ENCODE data around the gene ZBTB32. TPM values are rescaled to one million over a fixed set of nuclear protein-coding genes. Genes with fewer than 3 reads are reported as not detected.
"Not testable (repeated sequence)": the region's sequence is repeated elsewhere in the genome, so short reads cannot be mapped to it uniquely, and the experiment has no call there.

The ZBTB32 gene, protein sequence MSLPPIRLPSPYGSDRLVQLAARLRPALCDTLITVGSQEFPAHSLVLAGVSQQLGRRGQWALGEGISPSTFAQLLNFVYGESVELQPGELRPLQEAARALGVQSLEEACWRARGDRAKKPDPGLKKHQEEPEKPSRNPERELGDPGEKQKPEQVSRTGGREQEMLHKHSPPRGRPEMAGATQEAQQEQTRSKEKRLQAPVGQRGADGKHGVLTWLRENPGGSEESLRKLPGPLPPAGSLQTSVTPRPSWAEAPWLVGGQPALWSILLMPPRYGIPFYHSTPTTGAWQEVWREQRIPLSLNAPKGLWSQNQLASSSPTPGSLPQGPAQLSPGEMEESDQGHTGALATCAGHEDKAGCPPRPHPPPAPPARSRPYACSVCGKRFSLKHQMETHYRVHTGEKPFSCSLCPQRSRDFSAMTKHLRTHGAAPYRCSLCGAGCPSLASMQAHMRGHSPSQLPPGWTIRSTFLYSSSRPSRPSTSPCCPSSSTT
- not detected in 2 replicates for total RNA-seq (ENCODE audit: low replicate concordance)

DNA sequence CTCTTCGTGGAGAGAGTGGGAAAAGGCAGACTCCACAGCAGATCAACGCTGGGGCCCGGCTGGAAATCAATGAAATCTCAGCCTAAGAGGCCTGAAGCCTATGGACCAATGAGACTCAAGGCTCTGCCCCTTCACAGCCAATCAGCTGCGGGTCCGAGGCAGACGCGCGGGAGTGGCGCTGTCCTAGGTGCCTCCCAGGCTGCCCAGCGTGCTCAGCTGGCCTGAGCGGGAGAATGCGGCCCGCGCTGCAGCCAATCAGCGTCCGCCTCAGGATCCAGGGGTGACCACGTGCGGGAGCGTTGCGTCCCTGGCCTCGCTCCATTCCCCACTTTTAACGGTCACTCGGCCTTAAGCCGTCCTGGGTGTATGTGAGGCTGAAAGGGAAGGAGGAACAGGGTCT is at the start of gene ZBTB32:
TSS of gene ZBTB32 (plus strand) at position 341 of the 400 bp plus-strand sequence. CDS start 10,069 bp downstream, outside the sequence.
- Mint-ChIP-seq H3K4me3 (peak within 1 kb of the TSS; percentile 96), H3K9me3 (peaks cover 2% of the 10 kb centered on the region), H3K27me3 (ENCODE audit: insufficient read depth, low read depth) (peaks cover 2% of the 10 kb centered on the region), H3K27ac (no peak within 1 kb of the TSS), H3K4me1 (peaks cover 4% of the 10 kb centered on the region), H3K36me3 (no peaks in the 10 kb centered on the region)
- TF ChIP-seq EZH2phosphoT487 (IDR thresholded peaks at IDR 0.05) = no peak
- TF ChIP-seq EZH2 (IDR thresholded peaks at IDR 0.05) = no peak
- TF ChIP-seq, protein P1, sequence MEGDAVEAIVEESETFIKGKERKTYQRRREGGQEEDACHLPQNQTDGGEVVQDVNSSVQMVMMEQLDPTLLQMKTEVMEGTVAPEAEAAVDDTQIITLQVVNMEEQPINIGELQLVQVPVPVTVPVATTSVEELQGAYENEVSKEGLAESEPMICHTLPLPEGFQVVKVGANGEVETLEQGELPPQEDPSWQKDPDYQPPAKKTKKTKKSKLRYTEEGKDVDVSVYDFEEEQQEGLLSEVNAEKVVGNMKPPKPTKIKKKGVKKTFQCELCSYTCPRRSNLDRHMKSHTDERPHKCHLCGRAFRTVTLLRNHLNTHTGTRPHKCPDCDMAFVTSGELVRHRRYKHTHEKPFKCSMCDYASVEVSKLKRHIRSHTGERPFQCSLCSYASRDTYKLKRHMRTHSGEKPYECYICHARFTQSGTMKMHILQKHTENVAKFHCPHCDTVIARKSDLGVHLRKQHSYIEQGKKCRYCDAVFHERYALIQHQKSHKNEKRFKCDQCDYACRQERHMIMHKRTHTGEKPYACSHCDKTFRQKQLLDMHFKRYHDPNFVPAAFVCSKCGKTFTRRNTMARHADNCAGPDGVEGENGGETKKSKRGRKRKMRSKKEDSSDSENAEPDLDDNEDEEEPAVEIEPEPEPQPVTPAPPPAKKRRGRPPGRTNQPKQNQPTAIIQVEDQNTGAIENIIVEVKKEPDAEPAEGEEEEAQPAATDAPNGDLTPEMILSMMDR (IDR thresholded peaks at IDR 0.05) = no peak
- Histone ChIP-seq H3K36me3 (no peaks in the 10 kb centered on the region), H3K4me1 (no peaks in the 10 kb centered on the region), H4K20me1 (ENCODE audit: low read depth) (no peaks in the 10 kb centered on the region), H2AFZ (replicated peaks) (no peak within 1 kb of the TSS), H3F3A (ENCODE audit: low read depth) (peaks cover 2% of the 10 kb centered on the region), H3K9me3 (ENCODE audit: low read depth) (no peaks in the 10 kb centered on the region), H3K27me3 (peaks cover 29% of the 10 kb centered on the region), H3K4me2 (no peak within 1 kb of the TSS), H3K79me2 (ENCODE audit: low read depth) (no peaks in the 10 kb centered on the region), H3K27ac (no peak within 1 kb of the TSS), H3K9ac (no peak within 1 kb of the TSS), H3K4me3 (no peak within 1 kb of the TSS)
- DNase-seq (ENCODE audit: low spot score) = peak; percentile 80

DNA sequence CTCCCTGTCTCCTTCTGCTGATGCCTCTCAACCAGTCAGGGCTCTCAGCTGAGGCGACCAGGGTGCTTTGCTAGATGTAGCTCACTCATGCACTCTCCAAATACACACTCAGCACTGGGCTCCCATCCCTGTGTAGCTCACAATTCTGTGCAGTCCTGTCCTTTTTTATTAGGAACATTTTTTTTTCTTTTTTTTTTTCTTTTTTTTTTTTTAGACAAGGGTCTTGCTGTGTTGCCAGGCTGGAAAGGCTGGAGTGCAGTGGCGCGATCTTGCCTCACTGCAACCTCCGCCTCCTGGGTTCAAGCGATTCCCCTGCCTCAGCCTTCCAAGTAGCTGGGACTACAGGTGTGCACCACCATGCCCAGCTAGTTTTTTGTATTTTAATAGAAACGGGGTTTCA is 49.5 kb upstream of the ZBTB32 start:
- H3K36me3 Mint-ChIP-seq = peaks cover 20% of the 10 kb centered on the region
- not testable (repeated sequence) for H3K9me3 ChIP-seq (ENCODE audit: low read depth); H3K79me2 ChIP-seq (ENCODE audit: low read depth); H3K9me3 Mint-ChIP-seq; H3K36me3 ChIP-seq; DNase-seq (ENCODE audit: low spot score); H3K4me3 ChIP-seq; H3K27ac Mint-ChIP-seq; H3K9ac ChIP-seq; H3K4me1 Mint-ChIP-seq; H3K27me3 ChIP-seq; H3K4me2 ChIP-seq; H4K20me1 ChIP-seq (ENCODE audit: low read depth); H2AFZ ChIP-seq (replicated peaks); H3K27ac ChIP-seq; H3K27me3 Mint-ChIP-seq (ENCODE audit: insufficient read depth, low read depth); H3K4me3 Mint-ChIP-seq; H3F3A ChIP-seq (ENCODE audit: low read depth); H3K4me1 ChIP-seq

DNA sequence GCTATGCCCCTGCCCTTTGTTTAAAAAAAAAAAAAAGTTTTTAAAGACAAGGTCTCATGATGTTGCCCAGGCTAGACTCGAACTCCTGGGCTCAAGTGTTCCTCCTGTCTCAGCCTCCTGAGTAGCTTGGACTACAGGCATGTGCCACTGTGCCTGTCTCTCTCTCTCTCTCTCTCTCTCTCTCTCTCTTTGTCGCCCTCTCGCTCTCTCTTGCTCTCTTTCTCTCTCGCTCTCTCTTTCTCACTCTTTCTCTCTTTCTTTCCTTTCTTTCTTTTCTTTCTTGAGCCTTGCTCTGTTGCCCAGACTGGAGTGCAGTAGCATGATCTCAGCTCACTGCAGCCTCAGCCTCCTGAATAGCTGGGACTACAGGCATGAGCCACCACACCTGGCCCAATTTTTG is 48.8 kb upstream of the ZBTB32 start:
- Histone ChIP-seq H3K36me3 (peaks cover 2% of the 10 kb centered on the region), H3K79me2 (ENCODE audit: low read depth) (peaks cover 2% of the 10 kb centered on the region), H4K20me1 (ENCODE audit: low read depth) (peaks cover 3% of the 10 kb centered on the region), H3K9ac (no peak overlapping the region), H3K4me1 (no peaks in the 10 kb centered on the region), H3K9me3 (ENCODE audit: low read depth) (no peaks in the 10 kb centered on the region), H3K4me3 (no peak overlapping the region), H3K27ac (no peak overlapping the region), H3K27me3 (no peaks in the 10 kb centered on the region), H3K4me2 (no peak overlapping the region), H3F3A (ENCODE audit: low read depth) (no peaks in the 10 kb centered on the region), H2AFZ (replicated peaks) (no peak overlapping the region)
- Mint-ChIP-seq H3K4me1 (no peaks in the 10 kb centered on the region), H3K4me3 (no peak overlapping the region), H3K36me3 (peaks cover 23% of the 10 kb centered on the region), H3K27me3 (ENCODE audit: insufficient read depth, low read depth) (no peaks in the 10 kb centered on the region), H3K9me3 (no peaks in the 10 kb centered on the region), H3K27ac (no peak overlapping the region)
- TF ChIP-seq EZH2 (IDR thresholded peaks at IDR 0.05) (no peak), EZH2phosphoT487 (IDR thresholded peaks at IDR 0.05) (no peak)
- TF ChIP-seq, protein P1 (IDR thresholded peaks at IDR 0.05) = no peak
- no peak for DNase-seq (ENCODE audit: low spot score)

DNA sequence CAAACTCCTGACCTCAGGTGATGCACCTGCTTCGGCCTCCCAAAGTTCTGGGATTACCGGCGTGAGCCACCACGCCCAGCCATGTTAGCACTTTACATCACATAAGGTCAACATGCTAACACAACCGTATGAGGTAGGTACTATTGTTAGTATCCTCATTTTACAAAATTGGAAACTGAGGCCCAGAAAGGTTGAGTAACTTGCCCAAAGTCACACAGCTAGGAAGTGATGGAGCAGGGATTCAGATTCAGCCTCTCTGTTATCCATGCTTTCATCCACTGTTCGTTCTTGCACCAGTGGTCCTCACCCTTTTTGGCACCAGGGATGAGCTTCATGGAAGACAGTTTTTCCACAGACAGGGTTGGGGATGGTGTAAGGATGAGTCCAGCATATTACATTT is 47.7 kb upstream of the ZBTB32 start:
- Histone ChIP-seq H3K27ac (no peak overlapping the region), H3K27me3 (no peaks in the 10 kb centered on the region), H3K4me1 (no peaks in the 10 kb centered on the region), H3K79me2 (ENCODE audit: low read depth) (no peaks in the 10 kb centered on the region), H3K36me3 (peaks cover 2% of the 10 kb centered on the region), H4K20me1 (ENCODE audit: low read depth) (peaks cover 3% of the 10 kb centered on the region), H3K4me2 (no peak overlapping the region), H3K4me3 (no peak overlapping the region), H3K9me3 (ENCODE audit: low read depth) (no peaks in the 10 kb centered on the region), H2AFZ (replicated peaks) (no peak overlapping the region), H3F3A (ENCODE audit: low read depth) (no peaks in the 10 kb centered on the region), H3K9ac (no peak overlapping the region)
- no peak for DNase-seq (ENCODE audit: low spot score)
- Mint-ChIP-seq H3K9me3 (no peaks in the 10 kb centered on the region), H3K36me3 (peaks cover 26% of the 10 kb centered on the region), H3K27me3 (ENCODE audit: insufficient read depth, low read depth) (no peaks in the 10 kb centered on the region), H3K27ac (no peak overlapping the region), H3K4me3 (no peak overlapping the region), H3K4me1 (no peaks in the 10 kb centered on the region)
- TF ChIP-seq, protein P1 (IDR thresholded peaks at IDR 0.05) = no peak
- no peak for TF ChIP-seq EZH2 (IDR thresholded peaks at IDR 0.05)
- TF ChIP-seq EZH2phosphoT487 (IDR thresholded peaks at IDR 0.05) = no peak
